ENCODE data around the gene DPYSL5. TPM values are rescaled to one million over a fixed set of nuclear protein-coding genes. Genes with fewer than 3 reads are reported as not detected.

DPYSL5 gene
- total and polyA plus RNA-seq, 2 donors from 2014 or later = not detected

GRCh38 chr2:26874514-26874913, 26.6 kb downstream of the DPYSL5 start:
- no peak overlapping the region for H3K4me3 ChIP-seq (ENCODE audit: low read length in 3 of 3)
- H3K9me3 ChIP-seq (ENCODE audit: control insufficient read depth in 2 of 3, insufficient read depth in 1 of 3, low read length in 3 of 3) = no peaks in the 10 kb centered on the region
- TF ChIP-seq CTCF (IDR thresholded peaks at IDR 0.05; ENCODE audit: borderline replicate concordance, extremely low read depth, insufficient read depth) = no peak
- peaks cover 0 to 6% (median 0%) of the 10 kb centered on the region in 3 donors for H3K4me1 ChIP-seq (ENCODE audit: control insufficient read depth in 2 of 3, insufficient read depth in 2 of 3, low read depth in 1 of 3, low read length in 3 of 3)
- no peak for DNase-seq
- FAIRE-seq = no peak
- intact Hi-C loops (cut with DNase I) = no loop called here
- no peaks in the 10 kb centered on the region for H3K36me3 ChIP-seq (ENCODE audit: control insufficient read depth in 2 of 3, insufficient read depth in 3 of 3, low read length in 3 of 3)
- H3K27me3 ChIP-seq (ENCODE audit: control insufficient read depth, insufficient read depth, low read length) = no peaks in the 10 kb centered on the region
- no peak overlapping the region for H3K27ac ChIP-seq (ENCODE audit: low read depth in 2 of 2, low read length in 2 of 2)
- H3K9ac ChIP-seq (ENCODE audit: low read length in 3 of 3) = no peak overlapping the region

- Histone ChIP-seq H3K9me3 (ENCODE audit: control insufficient read depth in 2 of 3, insufficient read depth in 1 of 3, low read length in 3 of 3) (no peaks in the 10 kb centered on the region), H3K27ac (ENCODE audit: low read depth in 2 of 2, low read length in 2 of 2) (no peak overlapping the region), H3K36me3 (ENCODE audit: control insufficient read depth in 2 of 3, insufficient read depth in 3 of 3, low read length in 3 of 3) (no peaks in the 10 kb centered on the region), H3K9ac (ENCODE audit: low read length in 3 of 3) (no peak overlapping the region), H3K4me1 (ENCODE audit: control insufficient read depth in 2 of 3, insufficient read depth in 2 of 3, low read depth in 1 of 3, low read length in 3 of 3) (peaks cover 0 to 5% (median 0%) of the 10 kb centered on the region in 3 donors), H3K27me3 (ENCODE audit: control insufficient read depth, insufficient read depth, low read length) (no peaks in the 10 kb centered on the region), H3K4me3 (ENCODE audit: low read length in 3 of 3) (no peak overlapping the region)
- TF ChIP-seq CTCF (IDR thresholded peaks at IDR 0.05; ENCODE audit: borderline replicate concordance, extremely low read depth, insufficient read depth) = no peak
- no peak for FAIRE-seq
- no peak for DNase-seq
- intact Hi-C loops (cut with DNase I) = no loop called here
Measured at GRCh38 chr2:26875065-26875634, 27.2 kb downstream of the DPYSL5 start.

GRCh38 chr2:26875808-26876207, 27.9 kb downstream of the DPYSL5 start:
- no peak overlapping the region for H3K27ac ChIP-seq (ENCODE audit: low read depth in 2 of 2, low read length in 2 of 2)
- H3K4me1 ChIP-seq (ENCODE audit: control insufficient read depth in 2 of 3, insufficient read depth in 2 of 3, low read depth in 1 of 3, low read length in 3 of 3) = no peaks in the 10 kb centered on the region
- DNase-seq = no peak
- no peaks in the 10 kb centered on the region for H3K27me3 ChIP-seq (ENCODE audit: control insufficient read depth, insufficient read depth, low read length)
- intact Hi-C loops (cut with DNase I) = no loop called here
- no peaks in the 10 kb centered on the region for H3K9me3 ChIP-seq (ENCODE audit: control insufficient read depth in 2 of 3, insufficient read depth in 1 of 3, low read length in 3 of 3)
- H3K36me3 ChIP-seq (ENCODE audit: control insufficient read depth in 2 of 3, insufficient read depth in 3 of 3, low read length in 3 of 3) = no peaks in the 10 kb centered on the region
- H3K4me3 ChIP-seq (ENCODE audit: low read length in 3 of 3) = no peak overlapping the region
- H3K9ac ChIP-seq (ENCODE audit: low read length in 3 of 3) = no peak overlapping the region
- no peak for FAIRE-seq
- no peak for TF ChIP-seq CTCF (IDR thresholded peaks at IDR 0.05; ENCODE audit: borderline replicate concordance, extremely low read depth, insufficient read depth)

GRCh38 chr2:26876260-26876659, 28.3 kb downstream of the DPYSL5 start:
- no peak for FAIRE-seq
- DNase-seq = no peak
- no peak for TF ChIP-seq CTCF (IDR thresholded peaks at IDR 0.05; ENCODE audit: borderline replicate concordance, extremely low read depth, insufficient read depth)
- Histone ChIP-seq H3K27ac (ENCODE audit: low read depth in 2 of 2, low read length in 2 of 2) (no peak overlapping the region), H3K9me3 (ENCODE audit: control insufficient read depth in 2 of 3, insufficient read depth in 1 of 3, low read length in 3 of 3) (no peaks in the 10 kb centered on the region), H3K4me1 (ENCODE audit: control insufficient read depth in 2 of 3, insufficient read depth in 2 of 3, low read depth in 1 of 3, low read length in 3 of 3) (no peaks in the 10 kb centered on the region), H3K9ac (ENCODE audit: low read length in 3 of 3) (no peak overlapping the region), H3K36me3 (ENCODE audit: control insufficient read depth in 2 of 3, insufficient read depth in 3 of 3, low read length in 3 of 3) (no peaks in the 10 kb centered on the region), H3K4me3 (ENCODE audit: low read length in 3 of 3) (no peak overlapping the region), H3K27me3 (ENCODE audit: control insufficient read depth, insufficient read depth, low read length) (no peaks in the 10 kb centered on the region)
- intact Hi-C loops (cut with DNase I) = no loop called here

All from kidney (tissue), 14 donors.